ENCODE data around the gene PCNT.

Gene PCNT

GRCh38 chr21:46409641-46410406, 85.9 kb downstream of the PCNT start:
- DNase-seq (ENCODE audit: low read depth) = no peak

- no peak for DNase-seq (ENCODE audit: low read depth)
Measured at GRCh38 chr21:46410516-46410915, 86.6 kb downstream of the PCNT start.

GRCh38 chr21:46411236-46411635, 87.3 kb downstream of the PCNT start:
- DNase-seq (ENCODE audit: low read depth) = no peak

- DNase-seq (ENCODE audit: low read depth) = no peak
Measured at GRCh38 chr21:46411691-46412090, 87.7 kb downstream of the PCNT start.

DNA sequence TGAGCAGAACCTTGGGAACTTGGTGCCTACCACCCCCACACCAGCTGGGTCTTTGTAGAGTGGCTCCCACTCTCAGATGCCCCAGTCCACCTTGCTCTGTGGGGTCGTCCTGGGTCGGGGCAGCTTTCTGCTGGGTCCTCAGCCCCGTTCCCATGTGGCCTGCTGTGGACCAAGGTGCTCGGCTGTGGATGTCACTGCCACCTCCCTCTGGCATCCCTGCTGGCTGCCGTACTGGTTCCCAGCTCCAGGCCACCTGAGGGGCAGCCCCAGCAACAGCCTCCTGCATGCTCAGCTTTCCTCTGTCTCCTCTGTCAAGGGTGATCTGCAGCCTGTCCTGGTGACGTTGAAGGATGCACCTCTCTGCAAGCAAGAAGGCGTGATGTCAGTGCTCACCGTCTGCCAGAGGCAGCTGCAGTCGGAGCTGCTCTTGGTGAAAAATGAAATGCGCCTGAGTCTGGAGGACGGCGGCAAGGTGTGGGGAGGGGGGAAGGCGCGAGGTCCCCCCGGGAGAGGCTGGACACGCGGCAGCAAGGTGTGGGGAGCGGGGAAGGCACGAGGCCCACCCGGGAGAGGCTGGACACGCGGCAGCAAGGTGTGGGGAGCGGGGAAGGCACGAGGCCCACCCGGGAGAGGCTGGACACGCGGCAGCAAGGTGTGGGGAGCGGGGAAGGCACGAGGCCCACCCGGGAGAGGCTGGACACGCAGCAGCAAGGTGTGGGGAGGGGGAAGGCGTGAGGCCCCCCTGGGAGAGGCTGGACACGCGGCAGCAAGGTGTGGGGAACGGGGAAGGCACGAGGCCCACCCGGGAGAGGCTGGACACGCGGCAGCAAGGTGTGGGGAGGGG, 88.8 kb downstream of the PCNT start:
- DNase-seq (ENCODE audit: low read depth) = no peak

DNA sequence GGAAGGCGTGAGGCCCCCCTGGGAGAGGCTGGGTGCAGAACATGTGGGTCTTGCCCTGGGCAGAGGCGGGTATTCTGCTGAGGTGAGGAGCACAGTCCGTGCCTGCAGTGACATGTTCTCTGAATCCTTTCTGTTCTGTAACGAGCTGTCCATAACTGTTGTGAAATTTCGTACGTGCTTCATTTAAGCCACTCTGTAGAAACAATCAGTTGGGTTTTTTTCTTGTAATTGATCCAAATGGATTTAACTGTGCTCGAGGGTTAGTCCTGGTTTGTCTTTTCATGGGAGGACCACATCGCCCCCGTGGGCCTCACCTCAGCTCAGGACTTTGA, 89.4 kb downstream of the PCNT start:
- no peak for DNase-seq (ENCODE audit: low read depth)

GRCh38 chr21:46414965-46415275, 91.0 kb downstream of the PCNT start:
- DNase-seq (ENCODE audit: low read depth) = no peak

GRCh38 chr21:46416551-46416950, 92.6 kb downstream of the PCNT start:
- no peak for DNase-seq (ENCODE audit: low read depth)

GRCh38 chr21:46418265-46418946, 94.5 kb downstream of the PCNT start:
- no peak for DNase-seq (ENCODE audit: low read depth)

GRCh38 chr21:46420241-46421190, 96.6 kb downstream of the PCNT start:
- DNase-seq (ENCODE audit: low read depth) = no peak

GRCh38 chr21:46421191-46421750, 97.3 kb downstream of the PCNT start:
- DNase-seq (ENCODE audit: low read depth) = no peak

DNA sequence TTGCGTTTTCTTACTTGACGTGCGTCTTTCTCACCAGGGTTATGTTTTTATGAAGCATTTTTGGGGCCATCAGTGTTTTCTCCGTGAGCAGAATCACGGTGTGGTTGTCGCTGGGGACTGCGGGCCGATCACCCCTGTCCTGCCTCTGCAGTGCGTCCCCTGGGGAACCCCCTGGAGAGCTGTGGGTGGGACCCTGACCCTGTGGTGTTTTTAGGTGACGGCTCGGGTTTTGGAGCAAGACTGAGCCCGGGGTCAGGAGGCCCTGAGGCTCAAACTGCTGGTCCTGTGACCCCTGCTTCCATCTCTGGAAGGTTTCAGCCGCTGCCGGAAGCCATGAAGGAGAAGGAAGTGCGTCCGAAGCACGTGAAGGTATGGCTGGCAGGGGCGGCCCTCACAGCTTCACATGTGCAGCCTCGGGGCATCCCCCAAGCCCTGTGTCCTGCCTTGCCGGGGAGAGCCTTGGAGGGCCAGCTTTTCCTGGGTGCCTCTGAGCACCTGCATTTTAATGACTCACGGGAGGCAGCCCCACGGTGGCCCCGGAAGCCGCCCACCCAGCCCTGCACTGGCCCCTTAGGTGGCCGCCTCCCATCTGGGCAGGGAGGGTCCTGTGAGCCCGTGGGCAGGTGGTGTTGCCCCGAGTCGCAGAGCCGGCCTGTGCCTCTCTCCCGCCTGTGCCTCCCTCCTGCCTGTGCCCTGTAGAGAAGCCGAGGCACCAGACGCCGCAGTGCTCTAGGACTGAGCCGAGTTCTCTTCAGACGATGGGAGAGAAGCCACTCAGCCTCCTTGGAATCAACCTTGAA, 98.0 kb downstream of the PCNT start:
- no peak for DNase-seq (ENCODE audit: low read depth)

DNA sequence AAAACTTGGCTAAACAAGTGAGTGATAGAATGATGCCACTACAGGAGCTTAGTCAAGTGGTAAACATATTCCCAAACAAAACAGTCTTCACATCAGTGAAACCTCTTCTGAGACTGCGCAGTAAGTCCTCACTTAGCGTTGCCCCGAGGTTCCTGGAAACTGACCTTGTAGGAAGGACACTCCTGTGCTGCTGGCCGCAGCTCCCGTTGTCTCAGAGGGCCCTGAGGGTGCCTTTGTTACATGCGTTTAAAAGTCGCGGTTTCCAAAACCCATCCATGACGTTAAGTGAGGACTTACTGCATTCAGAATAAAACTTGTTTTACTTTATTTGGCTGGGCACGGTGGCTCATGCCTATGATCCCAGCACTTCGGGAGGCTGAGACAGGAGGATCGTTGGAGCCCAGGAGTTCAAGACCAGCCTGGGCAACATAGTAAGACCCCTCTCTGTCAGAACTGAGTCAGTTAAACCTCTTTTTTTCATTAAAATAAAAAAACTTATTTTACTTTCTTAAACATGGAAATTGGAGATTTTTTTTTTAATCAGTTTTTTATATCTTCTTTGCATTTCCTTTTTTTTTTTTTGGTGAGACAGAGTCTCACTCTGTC, 98.8 kb downstream of the PCNT start:
- DNase-seq (ENCODE audit: low read depth) = no peak

- DNase-seq (ENCODE audit: low read depth) = no peak
Measured at GRCh38 chr21:46423546-46424038, 99.6 kb downstream of the PCNT start.

- DNase-seq (ENCODE audit: low read depth) = no peak
Measured at GRCh38 chr21:46424039-46424591, 100.2 kb downstream of the PCNT start.

GRCh38 chr21:46424621-46425020, 100.7 kb downstream of the PCNT start:
- no peak for DNase-seq (ENCODE audit: low read depth)

- no peak for DNase-seq (ENCODE audit: low read depth)
Measured at GRCh38 chr21:46425041-46425440, 101.1 kb downstream of the PCNT start.

DNA sequence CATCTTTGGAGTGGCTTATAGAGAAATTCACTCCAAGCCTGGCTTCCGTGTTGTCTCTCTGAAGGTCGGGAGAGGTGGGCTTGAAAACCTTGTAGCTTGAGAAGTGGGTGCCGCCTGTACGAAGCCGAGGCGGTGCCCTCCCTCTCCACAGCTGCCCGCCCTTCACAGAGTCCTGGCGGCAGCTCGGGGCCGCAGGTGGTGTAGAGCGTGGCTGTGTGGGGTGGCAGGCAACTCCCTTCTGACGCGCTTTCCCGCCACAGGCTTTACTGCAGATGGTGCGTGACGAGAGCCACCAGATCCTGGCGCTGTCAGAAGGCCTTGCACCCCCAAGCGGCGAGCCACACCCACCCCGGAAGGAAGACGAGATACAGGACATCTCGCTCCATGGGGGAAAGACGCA, 101.6 kb downstream of the PCNT start:
- DNase-seq (ENCODE audit: low read depth) = no peak

DNA sequence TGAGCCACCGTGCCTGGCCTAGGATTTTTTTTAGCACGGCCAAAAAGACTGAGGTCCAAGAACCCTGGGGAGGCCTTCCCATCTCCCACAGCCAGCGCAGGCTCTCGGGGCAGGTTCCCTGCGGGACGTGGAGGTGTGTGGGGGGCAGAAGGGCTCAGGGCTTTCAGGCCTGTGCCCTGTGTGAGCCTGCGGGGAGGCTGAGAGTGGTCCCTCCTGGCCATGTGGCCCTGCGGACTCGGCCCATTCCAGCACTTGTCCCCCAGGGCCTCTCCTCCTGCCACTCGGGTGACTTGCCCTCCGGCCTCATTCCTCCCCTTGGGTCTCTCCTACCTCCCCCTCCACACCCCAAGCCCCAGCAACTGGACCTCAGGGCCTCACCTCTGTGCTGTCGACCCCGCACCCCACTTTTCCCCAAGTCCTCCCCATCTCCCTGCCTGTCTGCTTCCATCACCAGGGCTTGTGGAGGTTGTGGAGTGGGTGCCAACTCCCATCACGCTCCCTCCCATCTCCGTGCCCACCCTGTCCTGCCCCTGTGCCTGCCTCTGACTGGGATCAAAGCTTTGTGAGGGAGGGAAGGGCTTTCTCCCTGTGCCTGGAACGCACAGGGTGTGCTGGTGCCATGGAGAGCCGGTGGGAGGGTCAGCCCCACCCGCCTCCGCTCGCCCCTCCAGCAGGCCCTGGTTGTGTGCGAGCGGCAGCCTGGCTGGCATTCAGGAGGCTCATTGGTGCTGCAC, 102.5 kb downstream of the PCNT start:
- DNase-seq (ENCODE audit: low read depth) = no peak

Measured in T-helper 22 cell (primary cell).